SK-N-SH treated with all-trans-retinoic acid at 6 μM for 48 hours (cell line): Measurements from ENCODE around the gene TOP1.

Experiments used
- ATAC-seq: fragments of 200-7000 bp; cut with Tn5 transposase; 3 replicates; pipeline ENCODE4 v1.9.1; 2020; ENCODE audit warnings: mild to moderate bottlenecking, moderate library complexity
- ARNTL ChIP-seq: fragments of 450-650 bp; formaldehyde crosslinking; IDR thresholded peaks from 2 replicates; pipeline ENCODE4 v1.5.0; 2020; ENCODE audit warnings: low read depth, mild to moderate bottlenecking, moderate library complexity, borderline replicate concordance
- BACH2 ChIP-seq: fragments of 250-450 bp; sonication (Bioruptor Pico); IDR thresholded peaks from 2 replicates; pipeline ENCODE4 v1.9.0; 2021; ENCODE audit warnings: mild to moderate bottlenecking, borderline replicate concordance
- CREB5 ChIP-seq: fragments of 250-450 bp; sonication (Bioruptor Pico); IDR thresholded peaks from 2 replicates; pipeline ENCODE4 v1.5.1; 2020; ENCODE audit warnings: low read depth, mild to moderate bottlenecking, moderate library complexity
- CSDC2 ChIP-seq: fragments of 250-450 bp; sonication (Bioruptor Pico); IDR thresholded peaks from 2 replicates; pipeline ENCODE4 v1.5.0; 2020; ENCODE audit warnings: mild to moderate bottlenecking, moderate library complexity
- CSRNP3 ChIP-seq: fragments of 250-450 bp; sonication (Bioruptor Pico); IDR thresholded peaks from 2 replicates; pipeline ENCODE4 v1.5.1; 2021; ENCODE audit warnings: mild to moderate bottlenecking, moderate library complexity
- GLIS3 ChIP-seq: fragments of 250-450 bp; sonication (Bioruptor Pico); IDR thresholded peaks from 2 replicates; pipeline ENCODE4 v1.5.0; 2020; ENCODE audit warnings: mild to moderate bottlenecking, moderate library complexity
- OSR1 ChIP-seq: fragments of 250-450 bp; sonication (Bioruptor Pico); IDR thresholded peaks from 2 replicates; pipeline ENCODE4 v1.8.0; 2022; ENCODE audit warnings: moderate library complexity, mild to moderate bottlenecking, inconsistent platforms
- POU6F1 ChIP-seq: fragments of 250-450 bp; sonication (Bioruptor Pico); IDR thresholded peaks from 2 replicates; pipeline ENCODE4 v1.8.0; 2021; ENCODE audit warnings: low read depth, mild to moderate bottlenecking, moderate library complexity, borderline replicate concordance
- SNAI2 ChIP-seq: fragments of 250-450 bp; sonication (Bioruptor Pico); IDR thresholded peaks from 2 replicates; pipeline ENCODE4 v1.5.0; 2020; ENCODE audit warnings: mild to moderate bottlenecking, moderate library complexity
- TCF4 ChIP-seq: fragments of 250-450 bp; sonication (Bioruptor Pico); IDR thresholded peaks from 2 replicates; pipeline ENCODE4 v1.8.0; 2021; ENCODE audit warnings: mild to moderate bottlenecking, moderate library complexity, borderline replicate concordance
- TOX ChIP-seq: fragments of 250-450 bp; sonication (Bioruptor Pico); IDR thresholded peaks from 2 replicates; pipeline ENCODE4 v1.8.0; 2021; ENCODE audit warnings: mild to moderate bottlenecking, moderate library complexity, borderline replicate concordance
- ZC3H10 ChIP-seq: fragments of 250-450 bp; sonication (Bioruptor Pico); IDR thresholded peaks from 2 replicates; pipeline ENCODE4 v1.5.1; 2021; ENCODE audit warnings: mild to moderate bottlenecking, moderate library complexity
- ZFP3 ChIP-seq: fragments of 250-450 bp; sonication (Bioruptor Pico); IDR thresholded peaks from 2 replicates; pipeline ENCODE4 v1.5.0; 2020; ENCODE audit warnings: mild to moderate bottlenecking, moderate library complexity
- ZFP30 ChIP-seq: fragments of 450-650 bp; formaldehyde crosslinking; IDR thresholded peaks from 2 replicates; pipeline ENCODE4 v1.5.0; 2022; ENCODE audit warnings: mild to moderate bottlenecking, moderate library complexity
- ZNF565 ChIP-seq: fragments of 450-650 bp; formaldehyde crosslinking; conservative IDR thresholded peaks from 2 replicates; pipeline ENCODE4 v1.5.0; 2020; ENCODE audit warnings: low read depth, mild to moderate bottlenecking, moderate library complexity
- ZNF70 ChIP-seq: fragments of 450-650 bp; formaldehyde crosslinking; IDR thresholded peaks from 2 replicates; pipeline ENCODE4 v1.5.0; 2020; ENCODE audit warnings: mild to moderate bottlenecking, moderate library complexity
- ZNF8 ChIP-seq: fragments of 450-650 bp; formaldehyde crosslinking; IDR thresholded peaks from 2 replicates; pipeline ENCODE4 v1.5.0; 2020; ENCODE audit warnings: mild to moderate bottlenecking, moderate library complexity
- TF ChIP-seq, protein P1 (sequence below): fragments of 250-450 bp; sonication (Bioruptor Pico); IDR thresholded peaks from 2 replicates; pipeline ENCODE4 v1.8.0; 2020; ENCODE audit warnings: mild to moderate bottlenecking, moderate library complexity, borderline replicate concordance
- TF ChIP-seq, protein P2 (sequence below): fragments of 250-450 bp; sonication (Bioruptor Pico); IDR thresholded peaks from 2 replicates; pipeline ENCODE4 v1.5.0; 2020; ENCODE audit warnings: mild to moderate bottlenecking, moderate library complexity

The TOP1 gene

GRCh38 chr20:41045671-41046070, 17.0 kb downstream of the TOP1 start:
- ATAC-seq = no peak
- TF ChIP-seq ZC3H10 (CRISPR knock-in tag) = no peak
- TF ChIP-seq, protein P1, sequence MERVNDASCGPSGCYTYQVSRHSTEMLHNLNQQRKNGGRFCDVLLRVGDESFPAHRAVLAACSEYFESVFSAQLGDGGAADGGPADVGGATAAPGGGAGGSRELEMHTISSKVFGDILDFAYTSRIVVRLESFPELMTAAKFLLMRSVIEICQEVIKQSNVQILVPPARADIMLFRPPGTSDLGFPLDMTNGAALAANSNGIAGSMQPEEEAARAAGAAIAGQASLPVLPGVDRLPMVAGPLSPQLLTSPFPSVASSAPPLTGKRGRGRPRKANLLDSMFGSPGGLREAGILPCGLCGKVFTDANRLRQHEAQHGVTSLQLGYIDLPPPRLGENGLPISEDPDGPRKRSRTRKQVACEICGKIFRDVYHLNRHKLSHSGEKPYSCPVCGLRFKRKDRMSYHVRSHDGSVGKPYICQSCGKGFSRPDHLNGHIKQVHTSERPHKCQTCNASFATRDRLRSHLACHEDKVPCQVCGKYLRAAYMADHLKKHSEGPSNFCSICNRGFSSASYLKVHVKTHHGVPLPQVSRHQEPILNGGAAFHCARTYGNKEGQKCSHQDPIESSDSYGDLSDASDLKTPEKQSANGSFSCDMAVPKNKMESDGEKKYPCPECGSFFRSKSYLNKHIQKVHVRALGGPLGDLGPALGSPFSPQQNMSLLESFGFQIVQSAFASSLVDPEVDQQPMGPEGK (CRISPR knock-in tag) = no peak

- ATAC-seq = peak; percentile 21; the same call in 2 of the 3 replicates
- TF ChIP-seq ZFP3 (CRISPR knock-in tag) (no peak), SNAI2 (CRISPR knock-in tag) (no peak), TOX (CRISPR knock-in tag) (no peak), ZNF70 (CRISPR knock-in tag) (no peak), BACH2 (no peak), OSR1 (CRISPR knock-in tag) (no peak)
Observed at GRCh38 chr20:41046716-41047115, 18.1 kb downstream of the TOP1 start.

DNA sequence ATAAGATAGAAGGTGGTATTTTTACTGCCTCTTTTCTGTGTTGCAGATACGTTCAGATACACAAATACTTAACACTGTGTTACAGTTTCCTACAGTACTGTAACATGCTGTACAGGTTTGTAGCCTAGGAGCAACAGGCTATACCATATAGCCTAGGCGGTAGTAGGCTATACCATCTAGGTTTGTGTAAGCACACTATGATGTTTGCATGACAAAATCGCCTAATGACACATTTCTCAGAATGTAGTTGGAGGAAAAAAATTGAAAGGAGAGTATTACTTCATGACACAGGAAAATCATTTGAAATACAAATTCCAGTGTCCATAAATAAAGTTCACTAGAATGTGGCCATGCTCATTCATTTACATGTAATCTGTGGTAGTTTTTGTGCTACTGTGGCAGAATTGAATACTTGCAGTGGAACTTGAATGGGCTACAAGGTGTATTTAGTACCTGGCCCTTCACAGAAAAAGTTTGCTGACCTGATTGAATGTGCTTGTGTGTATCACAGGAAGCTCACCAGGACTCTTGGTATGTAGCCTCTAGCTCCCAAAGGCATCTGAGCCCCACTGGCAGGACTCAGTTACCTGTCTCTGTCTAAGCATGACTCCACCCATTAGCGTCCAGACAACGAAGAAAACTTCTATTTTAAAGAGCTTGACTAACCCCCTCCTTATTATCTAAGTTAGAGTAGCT, 18.8 kb downstream of the TOP1 start:
- TF ChIP-seq, protein P2, sequence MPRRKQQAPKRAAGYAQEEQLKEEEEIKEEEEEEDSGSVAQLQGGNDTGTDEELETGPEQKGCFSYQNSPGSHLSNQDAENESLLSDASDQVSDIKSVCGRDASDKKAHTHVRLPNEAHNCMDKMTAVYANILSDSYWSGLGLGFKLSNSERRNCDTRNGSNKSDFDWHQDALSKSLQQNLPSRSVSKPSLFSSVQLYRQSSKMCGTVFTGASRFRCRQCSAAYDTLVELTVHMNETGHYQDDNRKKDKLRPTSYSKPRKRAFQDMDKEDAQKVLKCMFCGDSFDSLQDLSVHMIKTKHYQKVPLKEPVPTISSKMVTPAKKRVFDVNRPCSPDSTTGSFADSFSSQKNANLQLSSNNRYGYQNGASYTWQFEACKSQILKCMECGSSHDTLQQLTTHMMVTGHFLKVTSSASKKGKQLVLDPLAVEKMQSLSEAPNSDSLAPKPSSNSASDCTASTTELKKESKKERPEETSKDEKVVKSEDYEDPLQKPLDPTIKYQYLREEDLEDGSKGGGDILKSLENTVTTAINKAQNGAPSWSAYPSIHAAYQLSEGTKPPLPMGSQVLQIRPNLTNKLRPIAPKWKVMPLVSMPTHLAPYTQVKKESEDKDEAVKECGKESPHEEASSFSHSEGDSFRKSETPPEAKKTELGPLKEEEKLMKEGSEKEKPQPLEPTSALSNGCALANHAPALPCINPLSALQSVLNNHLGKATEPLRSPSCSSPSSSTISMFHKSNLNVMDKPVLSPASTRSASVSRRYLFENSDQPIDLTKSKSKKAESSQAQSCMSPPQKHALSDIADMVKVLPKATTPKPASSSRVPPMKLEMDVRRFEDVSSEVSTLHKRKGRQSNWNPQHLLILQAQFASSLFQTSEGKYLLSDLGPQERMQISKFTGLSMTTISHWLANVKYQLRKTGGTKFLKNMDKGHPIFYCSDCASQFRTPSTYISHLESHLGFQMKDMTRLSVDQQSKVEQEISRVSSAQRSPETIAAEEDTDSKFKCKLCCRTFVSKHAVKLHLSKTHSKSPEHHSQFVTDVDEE = no peak
- TF ChIP-seq ZNF8 (CRISPR knock-in tag) (no peak), ZC3H10 (CRISPR knock-in tag) (no peak), TCF4 (CRISPR knock-in tag) (no peak), ZFP30 (CRISPR knock-in tag) (no peak), SNAI2 (CRISPR knock-in tag) (no peak), OSR1 (CRISPR knock-in tag) (no peak), ZFP3 (CRISPR knock-in tag) (no peak), CSRNP3 (CRISPR knock-in tag) (no peak)
- TF ChIP-seq, protein P1 (CRISPR knock-in tag) = no peak
- no peak for ATAC-seq

- ATAC-seq = peak; percentile 59
- no peak for TF ChIP-seq ZNF8 (CRISPR knock-in tag)
- no peak for TF ChIP-seq CSDC2 (CRISPR knock-in tag)
- no peak for TF ChIP-seq POU6F1 (CRISPR knock-in tag)
- TF ChIP-seq ZC3H10 (CRISPR knock-in tag) = no peak
- no peak for TF ChIP-seq GLIS3 (CRISPR knock-in tag)
- TF ChIP-seq ARNTL (CRISPR knock-in tag) = no peak
- TF ChIP-seq CREB5 = no peak
- TF ChIP-seq ZNF565 (CRISPR knock-in tag) = no peak
- TF ChIP-seq CSRNP3 (CRISPR knock-in tag) = no peak
- TF ChIP-seq ZFP30 (CRISPR knock-in tag) = no peak
- no peak for TF ChIP-seq SNAI2 (CRISPR knock-in tag)
- TF ChIP-seq, protein P2 = no peak
- no peak for TF ChIP-seq BACH2
Observed at GRCh38 chr20:41047975-41048305, 19.3 kb downstream of the TOP1 start.
